ENCODE measurements around the gene CEP295NL.
"Not testable (repeated sequence)": the region's sequence is repeated elsewhere in the genome, so short reads cannot be mapped to it uniquely, and the experiment has no call there.

CEP295NL gene

GRCh38 chr17:78905541-78905940, 2.5 kb upstream of the CEP295NL start:
- no peak for DNase-seq (ENCODE audit: low read depth in 2 of 2)

- no peak for DNase-seq (ENCODE audit: low read depth in 2 of 2)
Measured at GRCh38 chr17:78905116-78905515, 2.1 kb upstream of the CEP295NL start.

- DNase-seq (ENCODE audit: low read depth in 2 of 2) = no peak
Measured at GRCh38 chr17:78904371-78904770, 1.4 kb upstream of the CEP295NL start.

DNA sequence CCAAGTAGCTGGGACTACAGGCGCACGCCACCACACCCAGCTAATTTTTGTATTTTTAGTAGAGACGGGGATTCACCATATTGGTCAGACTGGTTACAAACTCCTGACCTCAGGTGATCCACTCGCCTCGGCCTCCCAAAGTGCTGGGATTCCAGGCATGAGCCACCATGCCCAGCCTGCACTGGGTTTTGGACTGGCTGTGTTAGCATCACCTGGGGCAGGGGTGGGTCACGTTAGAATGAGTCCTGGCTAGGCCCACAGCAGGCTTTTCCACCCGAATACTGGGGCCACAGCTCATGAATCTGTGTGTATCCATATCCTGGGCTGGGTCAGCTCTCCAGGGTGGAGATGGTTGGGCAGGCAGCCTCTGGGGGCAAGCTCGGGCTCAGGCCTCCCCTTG, 770 bp downstream of the CEP295NL start:
- DNase-seq (ENCODE audit: low read depth in 2 of 2) = not testable (repeated sequence)

DNA sequence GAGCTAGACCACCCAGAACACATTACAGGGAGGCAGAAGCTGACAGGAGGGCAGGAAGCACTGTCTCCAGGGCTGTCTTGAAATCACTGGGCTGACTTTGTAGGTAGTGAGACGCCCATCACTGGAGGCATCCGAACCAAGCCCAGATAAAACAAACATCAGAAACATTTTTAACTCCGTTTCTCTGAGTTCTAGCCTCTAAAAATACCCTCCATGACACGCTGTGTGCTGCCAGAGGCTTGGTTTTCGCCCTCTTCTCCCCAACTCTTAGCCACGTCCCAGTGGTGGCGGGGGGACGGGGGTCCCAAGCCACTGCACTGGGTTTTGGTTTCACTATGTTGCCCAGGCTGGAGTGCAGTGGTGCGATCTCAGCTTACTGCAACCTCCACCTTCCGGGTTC, 1.2 kb downstream of the CEP295NL start:
- no peak for DNase-seq (ENCODE audit: low read depth in 2 of 2)

DNA sequence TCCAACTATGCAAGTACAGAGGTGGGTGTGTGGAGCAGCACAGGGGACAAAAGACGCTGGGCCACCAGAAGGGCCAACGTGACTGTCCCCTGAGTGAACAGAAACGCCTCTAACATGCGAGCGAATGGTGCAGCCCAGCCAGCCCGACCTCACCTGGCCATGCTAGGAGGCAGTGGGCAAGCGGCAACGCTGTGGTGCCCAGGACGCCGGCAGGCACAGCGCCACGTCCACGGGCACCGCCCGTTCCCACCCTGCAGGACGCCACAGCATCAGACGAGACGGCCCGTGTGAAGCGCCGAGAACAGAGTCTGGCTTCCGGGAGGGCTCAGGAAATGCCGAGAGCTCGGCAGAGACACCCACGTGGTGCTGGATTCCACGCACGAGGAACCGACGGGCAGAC, 2.2 kb downstream of the CEP295NL start:
- no peak for DNase-seq (ENCODE audit: low read depth in 2 of 2)

DNA sequence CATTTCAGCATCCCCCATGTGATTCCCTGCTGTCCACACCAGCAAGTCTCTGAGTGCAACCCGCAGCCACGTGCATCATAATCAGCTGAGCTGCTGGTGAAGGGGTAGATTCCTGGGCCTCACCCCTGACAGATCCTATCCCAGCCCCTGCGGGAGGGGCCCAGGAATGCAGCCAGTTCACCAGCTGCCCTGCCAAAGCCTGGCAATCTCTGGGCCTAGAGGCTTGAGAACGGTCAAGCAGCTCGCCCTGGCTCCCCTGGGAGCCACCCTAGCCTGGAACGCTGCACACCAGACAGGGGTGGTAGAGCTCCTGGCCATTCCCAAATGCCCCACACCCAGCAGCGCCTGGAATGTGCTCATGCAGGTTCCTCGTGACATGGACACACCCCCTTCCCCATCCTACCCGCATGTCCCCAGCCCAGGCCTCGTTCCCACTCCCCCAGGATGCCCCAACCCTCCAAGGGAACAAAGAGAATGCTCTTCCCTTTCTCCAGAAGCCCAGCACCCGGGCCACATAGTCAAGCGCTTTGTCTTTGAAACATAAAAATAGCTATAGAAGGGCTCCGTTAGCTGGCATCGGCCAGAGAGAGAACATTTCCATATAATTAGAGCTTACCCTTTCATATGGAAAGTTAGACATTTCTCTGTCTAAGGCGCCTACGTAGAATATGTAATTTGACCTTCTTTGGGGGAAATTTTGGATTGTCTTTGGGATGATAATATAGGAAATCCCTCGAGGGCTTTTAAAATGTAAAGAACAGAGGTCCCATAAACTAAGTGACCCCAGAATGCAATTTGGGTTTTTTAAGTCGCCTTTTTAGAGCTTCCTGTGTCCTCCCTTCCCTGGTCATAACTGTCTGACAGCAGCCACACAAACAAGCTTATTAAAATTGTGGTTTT, 3.4 kb downstream of the CEP295NL start:
- no peak for DNase-seq (ENCODE audit: low read depth in 2 of 2)

GRCh38 chr17:78898947-78899346, 4.1 kb downstream of the CEP295NL start:
- DNase-seq (ENCODE audit: low read depth in 2 of 2) = no peak

DNA sequence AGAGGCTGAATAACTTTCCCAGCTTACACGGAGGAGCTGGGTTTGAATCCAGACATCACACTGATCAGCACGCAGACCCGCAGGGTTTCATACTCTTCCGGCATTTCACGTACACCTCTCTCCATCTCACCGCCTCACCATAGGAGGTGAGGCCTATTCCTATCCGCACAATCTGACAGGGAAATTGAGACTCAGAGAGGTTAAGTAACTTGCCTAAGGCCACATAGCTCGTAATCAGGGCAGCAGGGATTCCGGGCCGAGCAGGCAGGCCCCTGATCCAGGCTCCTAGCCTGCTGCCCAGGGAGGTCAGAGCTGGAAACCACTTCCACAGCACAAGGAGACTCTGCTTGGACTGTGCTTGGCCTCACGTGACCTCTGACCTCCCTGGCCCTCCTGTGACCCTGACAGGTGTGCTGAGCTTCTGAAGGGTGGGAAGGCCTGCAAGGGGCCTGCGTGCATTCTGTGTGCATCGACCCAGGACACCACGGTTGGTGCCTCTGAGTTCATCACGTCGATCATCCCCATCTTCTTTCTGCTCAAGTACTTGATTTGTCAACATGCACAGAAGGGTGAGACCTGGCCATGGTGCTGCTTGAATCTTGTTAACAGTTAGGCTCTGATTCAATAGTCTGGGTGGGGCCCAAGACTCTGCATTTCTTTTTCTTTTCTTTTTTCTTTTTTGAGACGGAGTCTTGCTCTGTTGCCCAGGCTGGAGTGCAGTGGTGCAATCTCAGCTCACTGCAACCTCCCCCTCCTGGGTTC, 4.7 kb downstream of the CEP295NL start:
- DNase-seq (ENCODE audit: low read depth in 2 of 2) = no peak

GRCh38 chr17:78897664-78898047, 5.3 kb downstream of the CEP295NL start:
- no peak for DNase-seq (ENCODE audit: low read depth in 2 of 2)

- DNase-seq (ENCODE audit: low read depth in 2 of 2) = no peak
Measured at GRCh38 chr17:78896834-78897663, 6.0 kb downstream of the CEP295NL start.

- no peak for DNase-seq (ENCODE audit: low read depth in 2 of 2)
Measured at GRCh38 chr17:78896091-78896833, 6.7 kb downstream of the CEP295NL start.

- DNase-seq (ENCODE audit: low read depth in 2 of 2) = no peak
Measured at GRCh38 chr17:78895322-78895721, 7.7 kb downstream of the CEP295NL start.

DNA sequence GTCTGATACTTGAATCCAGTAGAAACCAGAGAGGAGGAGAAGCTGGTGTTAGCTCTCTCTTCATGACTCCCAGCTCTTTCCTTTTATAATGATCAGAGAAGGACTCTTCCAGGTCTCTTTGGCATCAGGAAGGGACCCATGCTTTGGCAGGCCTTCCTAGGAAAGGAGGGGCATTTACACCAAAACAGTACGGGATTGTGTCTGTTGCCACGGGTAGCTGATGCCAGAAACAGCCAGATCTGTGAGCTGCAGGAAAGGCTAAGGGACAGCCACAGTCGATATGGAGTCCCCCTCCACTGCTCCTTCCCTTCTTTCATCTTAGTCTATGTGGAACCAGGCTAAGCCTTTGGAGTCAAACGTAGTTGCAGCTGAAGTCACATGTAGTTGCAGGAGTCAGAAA, 9.3 kb downstream of the CEP295NL start:
- no peak for DNase-seq (ENCODE audit: low read depth in 2 of 2)

DNA sequence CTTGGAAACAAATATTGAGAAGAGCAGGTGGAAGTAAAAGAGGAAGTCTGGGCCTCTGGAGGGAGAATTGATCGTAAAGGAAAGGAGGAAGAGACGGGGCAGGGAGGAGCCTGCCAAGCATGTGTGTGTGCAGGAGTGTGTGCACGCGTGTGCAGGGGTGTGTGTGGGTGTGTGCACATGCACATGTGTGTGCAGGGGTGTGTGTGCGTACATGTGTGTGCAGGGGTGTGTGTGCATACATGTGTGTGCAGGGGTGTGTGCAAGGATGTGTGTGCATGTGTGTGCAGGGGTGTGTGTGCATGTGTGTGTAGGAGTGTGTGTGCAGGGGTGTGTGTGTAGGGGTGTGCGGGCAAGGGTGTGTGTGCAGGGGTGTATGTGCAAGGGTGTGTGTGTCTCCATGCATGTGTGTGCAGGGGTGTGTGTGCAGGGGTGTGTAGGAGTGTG, 10.0 kb downstream of the CEP295NL start:
- DNase-seq (ENCODE audit: low read depth in 2 of 2) = no peak

- no peak for DNase-seq (ENCODE audit: low read depth in 2 of 2)
Measured at GRCh38 chr17:78892520-78892919, 10.5 kb downstream of the CEP295NL start.

DNA sequence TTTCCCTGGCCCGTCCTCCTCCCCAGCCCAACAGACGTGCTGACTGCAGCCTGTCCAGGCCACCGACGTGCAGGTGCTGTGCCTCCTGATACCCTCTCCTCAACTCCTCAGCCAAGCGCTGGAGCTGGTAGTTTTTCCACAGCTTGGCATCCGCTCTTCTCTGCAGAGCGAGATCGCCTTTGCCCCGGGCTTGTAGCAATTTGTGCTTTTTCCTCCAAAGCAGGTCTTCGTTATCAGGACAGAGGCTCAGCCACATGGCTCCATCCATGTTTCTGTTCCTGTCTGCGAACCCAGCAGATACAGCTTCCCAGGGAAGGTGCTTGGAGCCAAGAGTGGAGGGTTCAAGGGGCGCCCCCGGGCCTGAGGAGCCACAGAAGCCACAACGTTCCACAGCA, 10.9 kb downstream of the CEP295NL start:
- DNase-seq (ENCODE audit: low read depth in 2 of 2) = no peak

GRCh38 chr17:78891406-78892061, 11.5 kb downstream of the CEP295NL start:
- DNase-seq (ENCODE audit: low read depth in 2 of 2) = no peak

- DNase-seq (ENCODE audit: low read depth in 2 of 2) = no peak
Measured at GRCh38 chr17:78890498-78890897, 12.5 kb downstream of the CEP295NL start.

- DNase-seq (ENCODE audit: low read depth in 2 of 2) = not testable (repeated sequence)
Measured at GRCh38 chr17:78890096-78890495, 12.9 kb downstream of the CEP295NL start.

DNA sequence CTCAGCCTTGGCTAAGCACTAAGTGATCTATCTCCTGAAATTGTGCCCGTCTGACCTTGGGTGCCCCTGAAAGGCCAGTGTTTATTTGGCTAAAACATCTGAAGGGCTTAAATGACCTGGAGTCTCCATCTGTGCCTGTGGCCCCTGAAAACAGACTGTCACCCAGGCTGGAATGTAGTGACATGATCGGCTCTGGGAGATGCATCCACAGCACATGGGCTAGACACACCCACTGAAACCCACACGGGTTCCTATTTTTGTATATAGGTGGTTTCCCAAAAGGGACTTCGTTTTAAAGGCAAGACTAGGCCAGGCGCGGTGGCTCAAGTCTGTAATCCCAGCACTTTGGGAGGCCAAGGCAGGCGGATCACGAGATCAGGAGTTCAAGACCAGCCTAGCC, 13.5 kb downstream of the CEP295NL start:
- DNase-seq (ENCODE audit: low read depth in 2 of 2) = no peak
